ENCODE measurements around the gene GRM5. TPM values are rescaled to one million over a fixed set of nuclear protein-coding genes. Genes with fewer than 3 reads are reported as not detected.

The GRM5 gene
- total and polyA plus RNA-seq, 2 donors from 2014 or later = 0.06 to 0.63 TPM

DNA sequence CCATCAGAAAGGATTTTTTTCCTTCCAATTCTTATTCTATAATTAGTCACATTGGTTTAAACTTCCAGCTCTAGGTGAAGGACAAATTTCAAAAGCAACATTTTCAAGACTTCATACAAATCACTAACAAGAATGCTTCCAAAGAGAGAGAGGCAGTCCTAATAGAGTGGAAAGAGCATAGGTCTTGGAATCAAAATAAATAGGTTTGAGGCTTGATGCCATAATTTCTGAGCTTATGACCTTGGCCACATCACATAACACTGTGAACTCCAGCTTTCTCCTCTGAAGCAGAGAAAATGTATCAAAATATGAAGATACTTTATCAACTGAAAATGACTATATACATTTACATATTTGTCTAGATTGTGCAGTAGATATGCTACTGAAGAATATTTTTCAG lies 246.8 kb downstream of the GRM5 start:
- Histone ChIP-seq H3K4me1 (ENCODE audit: control insufficient read depth in 2 of 3, insufficient read depth in 2 of 3, low read depth in 1 of 3, low read length in 3 of 3) (no peaks in the 10 kb centered on the region), H3K9ac (ENCODE audit: low read length in 3 of 3) (no peak overlapping the region), H3K9me3 (ENCODE audit: control insufficient read depth in 2 of 3, insufficient read depth in 1 of 3, low read length in 3 of 3) (no peaks in the 10 kb centered on the region), H3K36me3 (ENCODE audit: control insufficient read depth in 2 of 3, insufficient read depth in 3 of 3, low read length in 3 of 3) (no peaks in the 10 kb centered on the region), H3K4me3 (ENCODE audit: low read length in 3 of 3) (no peak overlapping the region), H3K27ac (ENCODE audit: low read depth in 2 of 2, low read length in 2 of 2) (no peak overlapping the region), H3K27me3 (ENCODE audit: control insufficient read depth, insufficient read depth, low read length) (no peaks in the 10 kb centered on the region)
- intact Hi-C loops (cut with DNase I) = no loop called here
- TF ChIP-seq CTCF (IDR thresholded peaks at IDR 0.05; ENCODE audit: borderline replicate concordance, extremely low read depth, insufficient read depth) = no peak
- DNase-seq = no peak
- no peak for FAIRE-seq

GRCh38 chr11:88815505-88815904 lies 250.3 kb downstream of the GRM5 start:
- Histone ChIP-seq H3K4me1 (ENCODE audit: control insufficient read depth in 2 of 3, insufficient read depth in 2 of 3, low read depth in 1 of 3, low read length in 3 of 3) (no peaks in the 10 kb centered on the region), H3K9ac (ENCODE audit: low read length in 3 of 3) (no peak overlapping the region), H3K36me3 (ENCODE audit: control insufficient read depth in 2 of 3, insufficient read depth in 3 of 3, low read length in 3 of 3) (no peaks in the 10 kb centered on the region), H3K9me3 (ENCODE audit: control insufficient read depth in 2 of 3, insufficient read depth in 1 of 3, low read length in 3 of 3) (no peaks in the 10 kb centered on the region), H3K4me3 (ENCODE audit: low read length in 3 of 3) (no peak overlapping the region), H3K27ac (ENCODE audit: low read depth in 2 of 2, low read length in 2 of 2) (no peak overlapping the region), H3K27me3 (ENCODE audit: control insufficient read depth, insufficient read depth, low read length) (no peaks in the 10 kb centered on the region)
- TF ChIP-seq CTCF (IDR thresholded peaks at IDR 0.05; ENCODE audit: borderline replicate concordance, extremely low read depth, insufficient read depth) = no peak
- intact Hi-C loops (cut with DNase I) = no loop called here
- FAIRE-seq (no peak), DNase-seq (no peak)

DNA sequence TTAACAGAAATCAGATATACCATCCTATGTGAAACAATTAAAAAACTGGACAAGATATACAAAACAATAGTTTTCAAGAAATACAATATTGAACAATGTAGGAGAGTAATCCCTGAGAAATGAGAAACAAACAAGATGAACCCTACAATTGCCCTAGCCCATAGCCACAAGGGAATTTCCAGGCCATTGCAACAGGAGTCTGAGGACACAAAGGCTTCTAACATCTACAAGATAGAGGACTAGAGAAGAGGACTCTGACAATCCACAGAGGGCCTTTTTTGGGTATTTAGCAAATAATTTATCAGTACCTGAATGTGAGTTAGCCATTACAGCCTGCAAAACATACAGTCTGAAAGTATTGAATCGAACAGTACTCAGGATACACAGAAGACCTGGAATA lies 251.7 kb downstream of the GRM5 start:
- H3K27ac ChIP-seq (ENCODE audit: low read depth in 2 of 2, low read length in 2 of 2) = no peak overlapping the region
- no peak for FAIRE-seq
- intact Hi-C loops (cut with DNase I) = no loop called here
- no peak overlapping the region for H3K9ac ChIP-seq (ENCODE audit: low read length in 3 of 3)
- TF ChIP-seq CTCF (IDR thresholded peaks at IDR 0.05; ENCODE audit: borderline replicate concordance, extremely low read depth, insufficient read depth) = no peak
- no peaks in the 10 kb centered on the region for H3K9me3 ChIP-seq (ENCODE audit: control insufficient read depth in 2 of 3, insufficient read depth in 1 of 3, low read length in 3 of 3)
- H3K27me3 ChIP-seq (ENCODE audit: control insufficient read depth, insufficient read depth, low read length) = no peaks in the 10 kb centered on the region
- no peak overlapping the region for H3K4me3 ChIP-seq (ENCODE audit: low read length in 3 of 3)
- DNase-seq = no peak
- no peaks in the 10 kb centered on the region for H3K36me3 ChIP-seq (ENCODE audit: control insufficient read depth in 2 of 3, insufficient read depth in 3 of 3, low read length in 3 of 3)
- no peaks in the 10 kb centered on the region for H3K4me1 ChIP-seq (ENCODE audit: control insufficient read depth in 2 of 3, insufficient read depth in 2 of 3, low read depth in 1 of 3, low read length in 3 of 3)

DNA sequence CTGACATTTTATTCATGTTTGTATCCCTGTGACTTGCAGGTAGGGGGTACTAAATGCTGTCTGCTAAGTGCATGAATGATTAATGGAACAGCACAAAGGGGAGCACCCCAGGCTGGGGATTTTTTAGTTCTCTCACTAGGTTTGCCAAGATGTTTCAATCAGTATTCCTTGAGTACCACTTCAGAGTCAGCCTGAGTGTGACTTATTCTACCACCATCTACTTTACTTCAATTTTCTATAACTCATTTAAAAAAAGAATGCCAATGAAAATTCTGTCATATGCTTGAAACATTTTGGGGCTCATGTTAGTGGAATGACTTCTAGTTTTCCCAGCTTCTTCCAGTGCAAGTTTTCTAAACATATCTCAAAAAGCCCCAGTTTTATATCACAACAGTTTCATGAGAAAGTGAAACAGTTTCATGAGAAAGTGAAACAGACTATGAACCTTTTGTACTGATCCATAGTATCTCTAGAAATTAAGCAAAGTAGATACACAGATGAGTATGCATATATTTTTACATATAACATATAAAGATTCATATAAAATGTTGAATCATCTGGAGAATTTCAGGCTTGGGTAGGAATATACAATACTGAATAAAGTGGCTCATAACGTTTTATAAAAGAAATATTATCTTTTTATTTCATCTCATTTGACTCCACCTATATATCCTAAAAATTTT lies 252.4 kb downstream of the GRM5 start:
- no peak for FAIRE-seq
- no peaks in the 10 kb centered on the region for H3K36me3 ChIP-seq (ENCODE audit: control insufficient read depth in 2 of 3, insufficient read depth in 3 of 3, low read length in 3 of 3)
- intact Hi-C loops (cut with DNase I) = no loop called here
- DNase-seq = no peak
- H3K27ac ChIP-seq (ENCODE audit: low read depth in 2 of 2, low read length in 2 of 2) = no peak overlapping the region
- no peaks in the 10 kb centered on the region for H3K4me1 ChIP-seq (ENCODE audit: control insufficient read depth in 2 of 3, insufficient read depth in 2 of 3, low read depth in 1 of 3, low read length in 3 of 3)
- TF ChIP-seq CTCF (IDR thresholded peaks at IDR 0.05; ENCODE audit: borderline replicate concordance, extremely low read depth, insufficient read depth) = no peak
- H3K9ac ChIP-seq (ENCODE audit: low read length in 3 of 3) = no peak overlapping the region
- H3K27me3 ChIP-seq (ENCODE audit: control insufficient read depth, insufficient read depth, low read length) = no peaks in the 10 kb centered on the region
- H3K4me3 ChIP-seq (ENCODE audit: low read length in 3 of 3) = no peak overlapping the region
- H3K9me3 ChIP-seq (ENCODE audit: control insufficient read depth in 2 of 3, insufficient read depth in 1 of 3, low read length in 3 of 3) = no peaks in the 10 kb centered on the region

Measured in kidney (tissue), 14 donors.